ENCODE data around the gene CNNM3.
"Not testable (repeated sequence)": the region's sequence is repeated elsewhere in the genome, so short reads cannot be mapped to it uniquely, and the experiment has no call there.

The CNNM3 gene

DNA sequence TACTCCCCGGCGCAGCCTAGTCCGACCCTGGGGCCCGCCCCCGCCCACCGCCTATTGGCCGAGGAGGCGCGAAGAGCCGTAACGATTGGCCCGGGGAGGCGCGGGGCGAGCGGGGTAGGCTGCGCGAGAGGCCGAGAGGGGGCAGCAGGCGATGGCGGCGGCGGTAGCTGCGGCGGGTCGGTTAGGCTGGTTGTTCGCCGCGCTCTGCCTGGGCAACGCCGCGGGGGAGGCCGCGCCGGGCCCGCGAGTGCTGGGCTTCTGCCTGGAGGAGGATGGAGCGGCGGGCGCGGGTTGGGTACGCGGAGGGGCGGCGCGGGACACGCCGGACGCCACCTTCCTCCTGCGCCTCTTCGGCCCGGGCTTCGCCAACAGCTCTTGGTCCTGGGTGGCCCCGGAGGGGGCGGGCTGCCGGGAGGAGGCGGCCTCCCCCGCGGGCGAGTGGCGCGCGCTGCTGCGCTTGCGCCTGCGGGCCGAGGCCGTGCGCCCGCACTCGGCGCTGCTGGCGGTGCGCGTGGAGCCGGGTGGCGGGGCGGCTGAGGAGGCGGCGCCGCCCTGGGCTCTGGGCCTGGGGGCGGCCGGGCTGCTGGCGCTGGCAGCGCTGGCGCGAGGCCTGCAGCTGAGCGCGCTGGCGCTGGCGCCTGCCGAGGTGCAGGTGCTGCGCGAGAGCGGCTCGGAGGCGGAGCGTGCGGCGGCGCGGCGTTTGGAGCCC, at the start of gene CNNM3:
Gene CNNM3 (plus strand): TSS at position 142 of the 709 bp plus-strand sequence. CDS start 10 bp downstream, at position 152.
- DNase-seq = peak; percentile 87 to 96

GRCh38 chr2:96767135-96767871, 48.8 kb upstream of the CNNM3 start:
- no peak for DNase-seq

DNA sequence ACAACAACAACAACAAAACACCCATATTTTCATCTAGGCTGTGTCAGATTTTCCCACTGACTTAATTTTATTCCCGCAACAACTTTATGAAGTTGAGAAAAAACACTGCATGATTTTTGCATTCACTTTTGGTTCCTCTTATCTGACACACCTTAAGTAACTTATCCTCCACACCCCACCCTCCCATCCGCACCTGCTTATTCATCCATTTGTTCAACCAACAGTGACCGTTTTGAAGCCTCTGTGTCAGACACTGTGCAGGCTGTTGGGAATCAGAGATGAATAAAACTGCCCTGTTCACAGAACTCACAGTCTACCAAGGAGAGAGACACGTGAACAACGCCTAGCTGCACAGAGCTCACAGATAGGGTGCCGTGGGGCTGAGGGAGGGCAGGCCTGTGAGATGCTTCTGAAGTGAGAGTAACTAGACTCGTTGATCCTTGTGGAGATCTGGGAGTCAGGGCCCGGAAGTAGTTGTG, 47.9 kb upstream of the CNNM3 start:
- DNase-seq = no peak

DNA sequence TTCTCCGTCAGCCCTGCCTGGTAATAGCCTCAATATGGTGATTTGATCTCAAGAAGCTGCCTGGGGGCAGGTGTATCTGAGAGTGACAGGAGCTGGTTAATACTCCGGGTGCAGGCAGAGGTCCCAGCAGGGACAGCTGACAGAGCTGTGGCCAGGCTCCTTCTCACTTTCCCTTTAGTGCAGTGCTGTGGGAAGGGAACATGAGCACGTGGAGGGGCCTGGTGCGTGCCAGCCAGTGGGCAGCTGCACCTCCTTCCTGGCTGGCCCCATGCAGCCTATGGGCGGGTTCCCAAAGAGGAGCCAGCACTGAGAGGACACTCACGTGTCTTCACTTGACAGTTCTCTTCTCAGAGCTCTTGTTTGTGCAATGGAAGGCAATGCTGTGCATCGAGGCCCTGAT, 46.3 kb upstream of the CNNM3 start:
- peak in 1 of 2 donors; percentile 50 for DNase-seq

DNA sequence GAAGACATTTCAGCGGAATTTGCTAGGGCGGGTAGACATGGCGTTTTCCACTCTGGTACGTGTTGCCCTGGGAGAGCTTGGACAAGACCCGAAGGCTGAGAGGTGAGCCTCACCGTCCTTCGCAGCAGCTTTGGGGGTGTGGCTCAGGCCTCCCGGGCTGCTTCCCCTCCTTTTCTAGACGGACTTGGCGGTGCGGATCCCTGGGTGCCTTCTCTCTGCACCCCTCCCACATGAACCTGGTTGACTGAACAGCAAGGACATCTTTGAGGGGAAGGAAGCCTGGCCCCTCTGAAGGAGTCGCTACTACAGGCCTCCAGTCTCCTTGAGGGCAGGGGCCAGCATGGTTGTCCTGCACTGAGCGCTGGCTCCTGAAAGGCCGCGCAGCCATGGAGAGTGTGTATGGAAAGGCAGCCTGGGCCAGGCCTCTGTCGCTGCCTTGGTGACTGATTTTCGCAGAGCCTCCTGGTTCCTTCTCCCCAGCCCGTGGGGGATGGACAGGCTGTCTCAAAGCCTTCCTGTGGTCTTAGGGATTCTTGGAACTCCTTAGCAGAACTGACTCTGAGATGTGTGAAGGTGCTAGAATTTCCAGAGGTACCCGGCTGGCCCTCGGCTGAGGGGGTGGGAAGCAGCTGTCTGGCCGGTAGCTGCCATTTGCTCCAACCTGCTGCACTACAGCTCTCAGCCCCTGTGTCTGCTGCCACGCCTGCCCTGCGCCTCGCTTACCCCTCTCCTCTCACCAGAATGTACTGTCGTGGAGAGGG, 45.4 kb upstream of the CNNM3 start:
- DNase-seq = no peak

GRCh38 chr2:96771796-96772618, 44.1 kb upstream of the CNNM3 start:
- DNase-seq = no peak

DNA sequence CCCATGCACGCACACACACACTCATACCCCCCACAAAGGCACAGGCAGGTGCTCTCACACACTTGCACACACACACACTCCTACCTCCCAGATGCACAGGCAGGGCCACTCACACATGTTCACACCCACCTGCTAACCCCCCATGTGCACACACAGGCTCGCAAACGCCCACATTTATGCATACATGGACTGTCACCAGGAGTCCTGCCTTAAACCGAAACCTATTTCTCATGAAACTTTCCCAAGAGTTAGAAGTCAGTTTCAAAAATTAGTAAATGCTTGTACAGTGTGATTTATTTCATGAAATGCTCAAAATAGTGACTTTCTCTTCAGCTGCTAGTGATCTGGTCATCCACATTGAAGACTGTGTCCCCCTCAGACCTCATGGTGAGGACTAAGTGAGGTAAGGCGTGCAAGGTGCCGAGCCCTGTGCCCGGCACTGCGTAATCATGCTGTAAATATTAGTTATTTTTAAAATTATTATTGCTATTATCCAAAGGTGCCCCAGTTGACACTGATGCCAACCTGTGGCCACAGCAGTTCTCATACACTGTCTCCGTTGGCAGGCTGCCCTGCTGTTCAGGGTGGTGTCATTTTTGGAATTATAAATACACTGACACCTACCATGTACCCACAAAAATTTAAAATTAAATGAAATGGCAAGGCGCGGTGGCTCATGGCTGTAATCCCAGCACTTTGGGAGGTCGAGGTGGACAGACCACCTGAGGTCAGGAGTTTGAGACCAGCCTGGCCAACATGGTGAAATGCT, 43.0 kb upstream of the CNNM3 start:
- DNase-seq = no peak

GRCh38 chr2:96773922-96774321, 42.1 kb upstream of the CNNM3 start:
- no peak for DNase-seq

GRCh38 chr2:96775160-96775559, 40.9 kb upstream of the CNNM3 start:
- DNase-seq = no peak

DNA sequence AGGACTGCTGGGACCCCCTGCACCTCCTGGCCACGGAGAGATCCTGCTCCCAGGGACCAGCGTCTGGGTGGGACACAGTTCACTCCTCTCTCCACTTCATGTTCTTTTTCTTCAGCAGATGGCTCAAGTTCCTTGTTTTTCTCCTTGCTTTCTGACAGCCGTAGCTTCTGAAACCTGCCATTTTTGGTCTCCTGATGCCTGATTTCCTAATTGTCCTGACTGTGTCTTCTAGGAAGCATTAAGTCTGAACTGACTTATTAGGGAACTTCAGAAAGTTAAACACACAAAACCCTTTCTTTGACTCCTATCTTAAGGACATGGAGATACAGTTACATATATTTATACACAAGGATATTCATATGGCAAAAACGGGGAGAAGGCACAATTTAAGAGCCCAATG, 32.7 kb upstream of the CNNM3 start:
- peak; percentile 50 to 59 for DNase-seq

GRCh38 chr2:96787411-96787810, 28.7 kb upstream of the CNNM3 start:
- no peak for DNase-seq

GRCh38 chr2:96788442-96789244, 27.4 kb upstream of the CNNM3 start:
- DNase-seq = no peak

GRCh38 chr2:96789245-96789617, 26.8 kb upstream of the CNNM3 start:
- no peak for DNase-seq

GRCh38 chr2:96792772-96793749, 23.0 kb upstream of the CNNM3 start:
- no peak for DNase-seq

DNA sequence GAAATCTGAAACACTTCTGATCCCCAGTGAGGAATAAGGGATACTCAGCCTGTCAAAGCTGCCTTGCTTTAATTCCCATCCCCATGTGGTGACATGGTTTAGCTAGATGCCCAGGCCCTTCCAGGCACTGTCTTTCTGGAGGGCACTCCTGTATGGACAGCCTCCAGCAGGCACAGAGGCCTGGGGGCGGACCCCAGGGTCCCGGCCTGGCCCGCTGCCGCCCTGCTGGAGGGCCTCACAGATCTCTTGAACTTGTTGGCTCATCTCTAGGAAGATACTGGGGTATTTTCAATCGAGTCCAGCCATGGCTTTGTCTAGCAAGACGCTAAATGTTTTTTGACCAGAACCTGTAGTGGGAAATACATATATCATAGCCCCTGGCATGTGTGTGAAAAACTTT, 21.0 kb upstream of the CNNM3 start:
- DNase-seq = no peak

DNA sequence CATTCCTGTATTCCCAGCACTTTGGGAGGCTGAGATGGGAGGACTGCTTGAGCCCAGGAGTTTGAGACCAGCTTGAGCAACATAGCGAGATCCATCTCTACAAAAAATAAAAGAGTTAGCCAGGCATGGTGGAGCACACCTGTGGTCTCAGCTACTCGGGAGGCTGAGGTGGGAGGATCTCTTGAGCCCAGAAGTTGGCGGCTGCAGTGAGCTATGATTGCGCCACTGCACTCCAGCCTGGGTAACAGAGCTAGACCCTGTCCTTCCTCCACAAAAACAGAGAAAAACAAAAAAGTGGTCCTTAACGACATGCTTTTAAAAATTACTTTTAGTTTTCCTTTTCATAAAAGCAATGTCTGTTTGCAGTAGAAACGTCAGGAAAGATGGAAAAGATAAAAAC, 19.6 kb upstream of the CNNM3 start:
- DNase-seq = not testable (repeated sequence)

- DNase-seq = no peak
Measured at GRCh38 chr2:96797066-96797625, 18.9 kb upstream of the CNNM3 start.

- no peak for DNase-seq
Measured at GRCh38 chr2:96798733-96799622, 17.1 kb upstream of the CNNM3 start.

DNA sequence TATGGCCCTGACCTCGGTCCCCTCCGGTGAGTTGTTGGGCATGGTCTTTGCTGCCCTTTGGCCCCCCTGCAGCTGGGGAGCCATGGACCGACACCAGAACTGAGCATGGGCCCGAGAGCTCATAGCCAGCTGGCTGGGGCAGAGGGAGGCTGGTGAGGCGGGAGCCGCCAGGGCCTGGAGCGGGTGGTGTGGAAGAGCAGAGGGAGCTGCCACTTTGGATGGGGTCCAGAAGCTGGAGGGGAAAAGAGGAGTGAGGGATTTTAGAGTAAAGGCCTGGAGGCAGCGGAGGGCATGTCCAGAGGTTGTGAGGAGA, 16.5 kb upstream of the CNNM3 start:
- DNase-seq = no peak
